Aorta (tissue), 5 donors: Measurements from ENCODE around the gene TRIM15. TPM values are rescaled to one million over a fixed set of nuclear protein-coding genes. Genes with fewer than 3 reads are reported as not detected.
"Not testable (repeated sequence)": the region's sequence is repeated elsewhere in the genome, so short reads cannot be mapped to it uniquely, and the experiment has no call there.

Experiments used
- ATAC-seq: fragments of 200-7000 bp; cut with Tn5 transposase; one replicate; pipeline ENCODE4 v1.9.1; 2022; ENCODE audit warnings: moderate library complexity; ENCODE audit not compliant: low FRiP score
- DNase-seq, 2 donors: peaks; one replicate each; pipeline ENCODE4 v3.0.0-alpha.2; 2020
- H3K27ac ChIP-seq, 2 donors: one replicate each; pipeline ENCODE4 v1.5.1; 2013; ENCODE audit warnings: low read length in 2 of 2, mild to moderate bottlenecking in 2 of 2, moderate library complexity in 2 of 2, control low read depth in 1 of 2, inconsistent platforms in 1 of 2, low read depth in 1 of 2
- H3K27me3 ChIP-seq, 2 donors: one replicate each; pipeline ENCODE4 v1.6.1; 2013; ENCODE audit warnings: control low read depth in 1 of 2, low read length in 1 of 2, mild to moderate bottlenecking in 1 of 2, moderate library complexity in 1 of 2; ENCODE audit not compliant: insufficient read depth in 2 of 2, control insufficient read depth in 1 of 2
- H3K36me3 ChIP-seq, 2 donors: one replicate each; pipeline ENCODE4 v1.6.1; 2013; ENCODE audit warnings: control low read depth in 1 of 2, low read length in 1 of 2, mild to moderate bottlenecking in 1 of 2; ENCODE audit not compliant: insufficient read depth in 2 of 2, control insufficient read depth in 1 of 2
- H3K4me1 ChIP-seq, 2 donors: one replicate each; pipeline ENCODE4 v1.6.1; 2013; ENCODE audit warnings: low read length in 2 of 2, control low read depth in 1 of 2, mild to moderate bottlenecking in 1 of 2, moderate library complexity in 1 of 2; ENCODE audit not compliant: insufficient read depth in 2 of 2, control insufficient read depth in 1 of 2
- H3K4me3 ChIP-seq, 2 donors: one replicate each; pipeline ENCODE4 v1.5.1; 2013; ENCODE audit warnings: low read length in 2 of 2, control low read depth in 1 of 2, mild to moderate bottlenecking in 1 of 2
- H3K9me3 ChIP-seq: one replicate; pipeline ENCODE4 v1.6.1; 2013; ENCODE audit warnings: mild to moderate bottlenecking, low read length; ENCODE audit not compliant: control insufficient read depth
- WGBS, 2 donors: extraction: QIAGEN DNeasy Blood & Tissue Kit; methylation state at CpG; one replicate each; pipeline ENCODE4 v1.1.7; 2013; 5-methylcytosine and 5-hydroxymethylcytosine counted together
- intact Hi-C, 2 donors: fragments of 100-400 bp; cut with DNase I; formaldehyde crosslinking; loops; one replicate each; pipeline versions ENCODE4 v1.14.2 to v1.15.0; 2022
- polyA plus RNA-seq, 2 donors: library from polyadenylated mRNA; stranded (reverse); fragments of 200-250 nt; gene quantifications; one replicate each; pipeline ENCODE4 v1.2.3, GENCODE V29; 2013
- total RNA-seq, 2 donors: library from RNA; stranded (reverse); fragmentation: NEBNext Ultra II Directional; extraction: Animal tissue kit (Norgen Biotek cat#: 25700); gene quantifications; one replicate each; pipeline ENCODE4 v1.2.1, GENCODE V29; 2021
- donor health status: healthy with polysubstance abuse.
- donor health status: Bipolar disorder and iron deficiency.
- donor health status: DM: no; HTN: no; CAD: no.
- donor health status: DM: no; HTN: no; CAD: no.
- donor health status: DM: yes; HTN: yes; CAD: no.

TRIM15 gene
- total and polyA plus RNA-seq, 4 donors: 1.6 to 7.0 TPM; not detected in 2

DNA sequence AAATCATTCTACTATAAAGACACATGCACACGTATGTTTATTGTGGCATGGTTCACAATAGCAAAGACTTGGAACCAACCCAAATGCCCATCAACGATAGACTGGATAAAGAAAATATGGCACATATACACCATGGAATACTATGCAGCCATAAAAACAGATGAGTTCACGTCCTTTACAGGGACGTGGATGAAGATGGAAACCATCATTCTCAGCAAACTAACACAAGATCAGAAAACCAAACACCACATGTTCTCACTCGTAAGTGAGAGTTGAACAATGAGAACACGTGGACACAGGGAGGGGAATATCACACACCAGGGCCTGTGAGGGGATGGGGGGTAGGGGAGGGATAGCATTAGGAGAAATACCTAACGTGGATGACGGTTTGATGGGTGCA lies 23.1 kb upstream of the TRIM15 start:
- DNase-seq, H3K36me3 ChIP-seq, H3K27me3 ChIP-seq, ATAC-seq, H3K9me3 ChIP-seq, H3K4me3 ChIP-seq, intact Hi-C loops, H3K4me1 ChIP-seq, H3K27ac ChIP-seq: not testable (repeated sequence)
- WGBS, 2 donors: 76 to 77% methylated on average over 8 of the region's 8 CpGs

DNA sequence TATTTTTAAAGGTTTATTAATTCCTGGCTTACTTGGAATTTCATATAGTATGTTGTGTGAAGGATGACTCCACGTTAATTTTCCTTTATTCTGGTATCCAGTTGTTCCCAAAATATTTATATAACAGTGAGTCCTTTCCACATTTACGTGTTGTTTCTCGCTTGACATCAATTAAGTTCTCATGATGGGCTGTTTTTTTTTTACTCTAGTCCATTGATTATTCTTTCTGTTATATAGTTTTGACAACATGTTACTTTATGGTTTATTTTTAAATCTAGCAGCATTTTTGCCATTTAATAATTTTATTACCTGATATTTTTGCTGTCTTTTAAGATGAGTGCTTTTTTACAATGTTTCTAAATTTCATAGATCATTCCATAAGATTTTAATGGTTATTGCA lies 20.7 kb upstream of the TRIM15 start:
- WGBS, 2 donors: 60% methylated on average over 3 of the region's 3 CpGs
- intact Hi-C loops: no loop called here
- H3K4me1 ChIP-seq: no peaks in the 10 kb centered on the region
- no peak for ATAC-seq
- no peaks in the 10 kb centered on the region for H3K27me3 ChIP-seq
- no peaks in the 10 kb centered on the region for H3K36me3 ChIP-seq
- no peak overlapping the region for H3K4me3 ChIP-seq
- no peak overlapping the region for H3K27ac ChIP-seq
- H3K9me3 ChIP-seq: no peaks in the 10 kb centered on the region
- no peak for DNase-seq

- Histone ChIP-seq H3K4me3 (no peak overlapping the region), H3K4me1 (no peaks in the 10 kb centered on the region), H3K36me3 (no peaks in the 10 kb centered on the region), H3K27ac (no peak overlapping the region), H3K9me3 (no peaks in the 10 kb centered on the region), H3K27me3 (no peaks in the 10 kb centered on the region)
- ATAC-seq: no peak
- no peak for DNase-seq
- 59 to 71% methylated on average over 2 of the region's 2 CpGs for WGBS, 2 donors
- intact Hi-C loops: no loop called here
These were observed 19.6 kb upstream of the TRIM15 start for GRCh38 chr6:30143780-30144179.

- intact Hi-C loops: no loop called here
- no peaks in the 10 kb centered on the region for H3K36me3 ChIP-seq
- H3K9me3 ChIP-seq: no peaks in the 10 kb centered on the region
- H3K4me1 ChIP-seq: no peaks in the 10 kb centered on the region
- H3K27me3 ChIP-seq: no peaks in the 10 kb centered on the region
- ATAC-seq (no peak), DNase-seq (no peak)
- WGBS, 2 donors: 45 to 48% methylated on average over 6 of the region's 6 CpGs
- no peak overlapping the region for H3K4me3 ChIP-seq
- no peak overlapping the region for H3K27ac ChIP-seq
These were observed 18.5 kb upstream of the TRIM15 start for GRCh38 chr6:30144811-30145210.

GRCh38 chr6:30145818-30146217 lies 17.5 kb upstream of the TRIM15 start:
- Histone ChIP-seq H3K36me3 (no peaks in the 10 kb centered on the region), H3K4me3 (no peak overlapping the region), H3K27me3 (no peaks in the 10 kb centered on the region), H3K9me3 (no peaks in the 10 kb centered on the region), H3K4me1 (no peaks in the 10 kb centered on the region), H3K27ac (no peak overlapping the region)
- intact Hi-C loops: no loop called here
- no peak for DNase-seq
- no peak for ATAC-seq
- WGBS, 2 donors: 33 to 47% methylated on average over 7 of the region's 7 CpGs

DNA sequence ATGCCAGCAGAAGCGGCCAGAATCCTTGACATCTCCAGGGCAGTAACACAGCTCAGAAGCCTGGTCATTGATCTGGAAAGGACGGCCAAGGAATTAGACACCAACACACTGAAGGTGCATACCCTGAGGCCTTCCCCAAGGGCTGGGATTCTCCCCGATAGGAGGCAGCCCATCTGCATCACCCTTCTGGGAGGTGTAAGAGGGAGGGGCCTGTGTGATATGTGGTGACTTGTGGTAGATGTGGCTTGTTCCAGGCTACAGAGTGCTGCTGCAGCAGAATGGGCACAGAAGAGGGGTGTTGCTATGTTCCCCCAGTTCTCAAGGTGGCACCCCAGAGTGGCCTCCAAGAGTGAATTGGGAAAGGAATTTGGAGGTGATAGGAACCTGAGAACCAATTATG lies 16.2 kb upstream of the TRIM15 start:
- 67 to 80% methylated on average over 3 of the region's 3 CpGs for WGBS, 2 donors
- no peak for ATAC-seq
- intact Hi-C loops: no loop called here

GRCh38 chr6:30149234-30149633 lies 14.1 kb upstream of the TRIM15 start:
- WGBS, 2 donors: 58 to 62% methylated on average over 3 of the region's 3 CpGs
- no peaks in the 10 kb centered on the region for H3K4me1 ChIP-seq
- no peaks in the 10 kb centered on the region for H3K27me3 ChIP-seq

More for the DNA sequence above, 16.2 kb upstream of the TRIM15 start:
- Histone ChIP-seq H3K27me3 (no peaks in the 10 kb centered on the region), H3K27ac (no peak overlapping the region), H3K4me1 (no peaks in the 10 kb centered on the region), H3K4me3 (no peak overlapping the region), H3K9me3 (no peaks in the 10 kb centered on the region), H3K36me3 (no peaks in the 10 kb centered on the region)
- no peak for DNase-seq

GRCh38 chr6:30149858-30150550 lies 13.3 kb upstream of the TRIM15 start:
- ATAC-seq (no peak), DNase-seq (no peak)
- Histone ChIP-seq H3K4me1 (no peaks in the 10 kb centered on the region), H3K9me3 (no peaks in the 10 kb centered on the region), H3K27me3 (no peaks in the 10 kb centered on the region), H3K36me3 (no peaks in the 10 kb centered on the region), H3K4me3 (no peak overlapping the region), H3K27ac (no peak overlapping the region)
- intact Hi-C loops: no loop called here
- WGBS, 2 donors: 55 to 61% methylated on average over 7 of the region's 7 CpGs

More at GRCh38 chr6:30149234-30149633, 14.1 kb upstream of the TRIM15 start:
- Histone ChIP-seq H3K4me3 (no peak overlapping the region), H3K9me3 (no peaks in the 10 kb centered on the region), H3K27ac (no peak overlapping the region), H3K36me3 (no peaks in the 10 kb centered on the region)
- intact Hi-C loops: no loop called here
- ATAC-seq: no peak
- no peak for DNase-seq

- 84 to 85% methylated on average over 10 of the region's 10 CpGs for WGBS, 2 donors
- ATAC-seq (no peak), DNase-seq (no peak)
- Histone ChIP-seq H3K4me3 (no peak overlapping the region), H3K9me3 (no peaks in the 10 kb centered on the region), H3K27me3 (no peaks in the 10 kb centered on the region), H3K36me3 (no peaks in the 10 kb centered on the region), H3K4me1 (no peaks in the 10 kb centered on the region), H3K27ac (no peak overlapping the region)
- intact Hi-C loops: no loop called here
These were observed 12.5 kb upstream of the TRIM15 start for GRCh38 chr6:30150671-30151395.
